Measurements from ENCODE around the gene DHRS3.
"Not testable (repeated sequence)": the region's sequence is repeated elsewhere in the genome, so short reads cannot be mapped to it uniquely, and the experiment has no call there.

The DHRS3 gene

GRCh38 chr1:12552111-12552888 is 65.7 kb downstream of the DHRS3 start:
- DNase-seq, result no peak

- no peak for DNase-seq
Observed at GRCh38 chr1:12551584-12551983, 66.4 kb downstream of the DHRS3 start.

- no peak for DNase-seq
Observed at GRCh38 chr1:12549460-12550349, 68.3 kb downstream of the DHRS3 start.

GRCh38 chr1:12548973-12549459 is 69.0 kb downstream of the DHRS3 start:
- DNase-seq, result no peak

GRCh38 chr1:12548279-12548972 is 69.6 kb downstream of the DHRS3 start:
- no peak for DNase-seq

- DNase-seq, result no peak
Observed at GRCh38 chr1:12547586-12548225, 70.3 kb downstream of the DHRS3 start.

- no peak for DNase-seq
Observed at GRCh38 chr1:12546771-12547585, 71.0 kb downstream of the DHRS3 start.

GRCh38 chr1:12544992-12545391 is 73.0 kb downstream of the DHRS3 start:
- no peak for DNase-seq

GRCh38 chr1:12544357-12544756 is 73.7 kb downstream of the DHRS3 start:
- DNase-seq, result no peak

GRCh38 chr1:12543740-12544154 is 74.3 kb downstream of the DHRS3 start:
- DNase-seq, result no peak

GRCh38 chr1:12542616-12543592 is 75.1 kb downstream of the DHRS3 start:
- DNase-seq, result no peak

- DNase-seq, result no peak
Observed at GRCh38 chr1:12542138-12542465, 75.9 kb downstream of the DHRS3 start.

- DNase-seq, result no peak
Observed at GRCh38 chr1:12541274-12542137, 76.5 kb downstream of the DHRS3 start.

- no peak for DNase-seq
Observed at GRCh38 chr1:12540580-12541273, 77.3 kb downstream of the DHRS3 start.

GRCh38 chr1:12539705-12540579 is 78.1 kb downstream of the DHRS3 start:
- no peak for DNase-seq

GRCh38 chr1:12539320-12539704 is 78.7 kb downstream of the DHRS3 start:
- DNase-seq, result no peak

GRCh38 chr1:12538536-12538935 is 79.5 kb downstream of the DHRS3 start:
- not testable (repeated sequence) for DNase-seq

GRCh38 chr1:12537906-12538461 is 80.0 kb downstream of the DHRS3 start:
- DNase-seq, result no peak
